HG02981 (cell line): Measurements from ENCODE around the gene IPCEF1.
"Not testable (repeated sequence)": the region's sequence is repeated elsewhere in the genome, so short reads cannot be mapped to it uniquely, and the experiment has no call there.

Experiments
- ATAC-seq: cut with Tn5 transposase; IDR thresholded peaks from one replicate; pipeline ENCODE4 v1.9.1; 2021; ENCODE audit warnings: mild to moderate bottlenecking, moderate library complexity; ENCODE audit not compliant: unreplicated experiment

Gene IPCEF1

GRCh38 chr6:154229786-154230185 lies 126.8 kb downstream of the IPCEF1 start:
- peak; percentile 63 for ATAC-seq

GRCh38 chr6:154228521-154228905 lies 128.1 kb downstream of the IPCEF1 start:
- ATAC-seq: no peak

- no peak for ATAC-seq
Observed at GRCh38 chr6:154227862-154228520, 128.6 kb downstream of the IPCEF1 start.

GRCh38 chr6:154226461-154226860 lies 130.1 kb downstream of the IPCEF1 start:
- no peak for ATAC-seq

- ATAC-seq: no peak
Observed at GRCh38 chr6:154223296-154223695, 133.3 kb downstream of the IPCEF1 start.

GRCh38 chr6:154222716-154223115 lies 133.9 kb downstream of the IPCEF1 start:
- ATAC-seq: no peak

- ATAC-seq: no peak
Observed at GRCh38 chr6:154219250-154219649, 137.4 kb downstream of the IPCEF1 start.

- no peak for ATAC-seq
Observed at GRCh38 chr6:154218787-154219186, 137.8 kb downstream of the IPCEF1 start.

- ATAC-seq: no peak
Observed at GRCh38 chr6:154218301-154218700, 138.3 kb downstream of the IPCEF1 start.

- ATAC-seq: no peak
Observed at GRCh38 chr6:154213782-154214181, 142.8 kb downstream of the IPCEF1 start.

- ATAC-seq: no peak
Observed at GRCh38 chr6:154210678-154211077, 145.9 kb downstream of the IPCEF1 start.

- no peak for ATAC-seq
Observed at GRCh38 chr6:154209555-154209954, 147.0 kb downstream of the IPCEF1 start.

- no peak for ATAC-seq
Observed at GRCh38 chr6:154206996-154207395, 149.6 kb downstream of the IPCEF1 start.

- ATAC-seq: no peak
Observed at GRCh38 chr6:154206141-154206540, 150.5 kb downstream of the IPCEF1 start.

- ATAC-seq: no peak
Observed at GRCh38 chr6:154202958-154203357, 153.6 kb downstream of the IPCEF1 start.

- ATAC-seq: no peak
Observed at GRCh38 chr6:154202339-154202738, 154.3 kb downstream of the IPCEF1 start.

- not testable (repeated sequence) for ATAC-seq
Observed at GRCh38 chr6:154201688-154202087, 154.9 kb downstream of the IPCEF1 start.

- no peak for ATAC-seq
Observed at GRCh38 chr6:154197196-154197860, 159.3 kb downstream of the IPCEF1 start.

- no peak for ATAC-seq
Observed at GRCh38 chr6:154196333-154196885, 160.2 kb downstream of the IPCEF1 start.

- no peak for ATAC-seq
Observed at GRCh38 chr6:154187714-154188113, 168.9 kb downstream of the IPCEF1 start.

GRCh38 chr6:154187203-154187602 lies 169.4 kb downstream of the IPCEF1 start:
- ATAC-seq: no peak

GRCh38 chr6:154179434-154179833 lies 177.2 kb downstream of the IPCEF1 start:
- ATAC-seq: no peak
